HG02571 (cell line): Measurements from ENCODE around the gene UBE2E3.

ENCODE experiments used
- ATAC-seq: cut with Tn5 transposase; IDR thresholded peaks from one replicate; pipeline ENCODE4 v1.9.1; 2021; ENCODE audit warnings: mild to moderate bottlenecking, moderate library complexity; ENCODE audit not compliant: unreplicated experiment

The UBE2E3 gene

GRCh38 chr2:180980106-180980942, at the start of gene UBE2E3:
Gene UBE2E3, plus strand, starts transcription at chr2:180980605. Its CDS starts 1,438 bp downstream, at chr2:180982043.
- ATAC-seq, result peak; percentile 76

GRCh38 chr2:180931841-180932240, 48.6 kb upstream of the UBE2E3 start:
- no peak for ATAC-seq

GRCh38 chr2:180933332-180933731, 47.1 kb upstream of the UBE2E3 start:
- ATAC-seq, result no peak

GRCh38 chr2:180934911-180935310, 45.5 kb upstream of the UBE2E3 start:
- no peak for ATAC-seq

- peak; percentile 77 for ATAC-seq
Observed at GRCh38 chr2:180937480-180937879, 42.9 kb upstream of the UBE2E3 start.

GRCh38 chr2:180938451-180938850, 42.0 kb upstream of the UBE2E3 start:
- ATAC-seq, result no peak

- no peak for ATAC-seq
Observed at GRCh38 chr2:180943275-180943674, 37.1 kb upstream of the UBE2E3 start.

GRCh38 chr2:180944372-180944771, 36.0 kb upstream of the UBE2E3 start:
- ATAC-seq, result no peak

GRCh38 chr2:180947208-180947689, 33.2 kb upstream of the UBE2E3 start:
- no peak for ATAC-seq

- no peak for ATAC-seq
Observed at GRCh38 chr2:180949896-180950295, 30.5 kb upstream of the UBE2E3 start.

GRCh38 chr2:180952082-180952481, 28.3 kb upstream of the UBE2E3 start:
- ATAC-seq, result no peak

- no peak for ATAC-seq
Observed at GRCh38 chr2:180952731-180953336, 27.6 kb upstream of the UBE2E3 start.

GRCh38 chr2:180953550-180953949, 26.9 kb upstream of the UBE2E3 start:
- ATAC-seq, result no peak

GRCh38 chr2:180955101-180955500, 25.3 kb upstream of the UBE2E3 start:
- ATAC-seq, result no peak

GRCh38 chr2:180959787-180960186, 20.6 kb upstream of the UBE2E3 start:
- no peak for ATAC-seq

- no peak for ATAC-seq
Observed at GRCh38 chr2:180960982-180961381, 19.4 kb upstream of the UBE2E3 start.

GRCh38 chr2:180962727-180963314, 17.6 kb upstream of the UBE2E3 start:
- ATAC-seq, result no peak

- ATAC-seq, result no peak
Observed at GRCh38 chr2:180966378-180966777, 14.0 kb upstream of the UBE2E3 start.

GRCh38 chr2:180969124-180969523, 11.3 kb upstream of the UBE2E3 start:
- ATAC-seq, result no peak

- ATAC-seq, result no peak
Observed at GRCh38 chr2:180970016-180970415, 10.4 kb upstream of the UBE2E3 start.

GRCh38 chr2:180971811-180972210, 8.6 kb upstream of the UBE2E3 start:
- ATAC-seq, result no peak

GRCh38 chr2:180975585-180975984, 4.8 kb upstream of the UBE2E3 start:
- no peak for ATAC-seq
